GM21447 (cell line): ENCODE measurements around the gene DLEC1.
"Not testable (repeated sequence)": the region's sequence is repeated elsewhere in the genome, so short reads cannot be mapped to it uniquely, and the experiment has no call there.

Experiments
- ATAC-seq: cut with Tn5 transposase; IDR thresholded peaks from one replicate; pipeline ENCODE4 v1.9.1; 2021; ENCODE audit not compliant: unreplicated experiment

DLEC1 gene

DNA sequence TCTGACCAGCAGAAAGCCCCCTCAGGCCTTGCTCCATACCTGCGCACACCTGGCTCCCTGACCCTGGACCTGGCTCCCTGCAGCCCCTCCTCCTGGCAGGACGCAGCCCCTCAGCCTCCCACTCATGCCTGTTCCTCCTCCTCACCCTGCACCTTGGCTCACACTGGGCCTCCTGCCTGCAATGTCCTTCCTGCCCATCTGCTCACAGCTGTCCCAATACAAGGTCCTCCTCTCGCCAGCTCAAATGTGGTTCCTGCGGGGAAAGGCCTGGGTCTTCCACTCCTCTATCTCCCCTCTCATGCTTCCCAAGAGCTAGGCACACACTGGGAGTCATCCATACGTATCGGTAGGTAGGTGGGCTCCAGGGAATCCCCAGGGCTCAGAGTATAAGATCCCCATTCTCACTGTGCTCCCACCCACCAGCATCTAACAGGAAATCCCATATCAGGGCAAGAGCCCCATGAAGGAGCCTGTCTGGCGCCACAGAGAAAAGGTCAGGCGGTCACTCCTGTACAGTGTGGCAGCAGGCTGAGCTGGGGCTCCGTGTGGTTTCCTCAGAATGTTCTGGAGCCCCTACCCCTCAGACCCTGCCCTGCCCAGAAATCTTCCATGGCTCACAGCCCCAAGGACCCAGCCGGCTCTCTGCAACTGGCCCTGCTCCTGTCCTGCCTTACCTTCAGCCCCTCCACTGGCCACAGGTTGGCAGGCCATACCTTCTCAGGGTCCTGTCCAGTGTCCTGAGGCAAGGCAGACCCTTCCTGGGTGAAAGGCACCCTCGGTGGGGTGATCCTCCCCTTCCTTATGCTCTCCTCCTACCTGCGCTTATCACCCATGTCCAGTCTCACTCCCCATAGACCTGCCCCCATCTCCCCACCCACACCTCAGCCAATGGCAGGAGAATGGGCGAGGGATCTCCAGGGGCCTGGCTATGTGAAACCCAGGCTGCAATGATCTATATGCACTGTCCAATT, 20.4 kb upstream of the DLEC1 start:
- no peak for ATAC-seq

DNA sequence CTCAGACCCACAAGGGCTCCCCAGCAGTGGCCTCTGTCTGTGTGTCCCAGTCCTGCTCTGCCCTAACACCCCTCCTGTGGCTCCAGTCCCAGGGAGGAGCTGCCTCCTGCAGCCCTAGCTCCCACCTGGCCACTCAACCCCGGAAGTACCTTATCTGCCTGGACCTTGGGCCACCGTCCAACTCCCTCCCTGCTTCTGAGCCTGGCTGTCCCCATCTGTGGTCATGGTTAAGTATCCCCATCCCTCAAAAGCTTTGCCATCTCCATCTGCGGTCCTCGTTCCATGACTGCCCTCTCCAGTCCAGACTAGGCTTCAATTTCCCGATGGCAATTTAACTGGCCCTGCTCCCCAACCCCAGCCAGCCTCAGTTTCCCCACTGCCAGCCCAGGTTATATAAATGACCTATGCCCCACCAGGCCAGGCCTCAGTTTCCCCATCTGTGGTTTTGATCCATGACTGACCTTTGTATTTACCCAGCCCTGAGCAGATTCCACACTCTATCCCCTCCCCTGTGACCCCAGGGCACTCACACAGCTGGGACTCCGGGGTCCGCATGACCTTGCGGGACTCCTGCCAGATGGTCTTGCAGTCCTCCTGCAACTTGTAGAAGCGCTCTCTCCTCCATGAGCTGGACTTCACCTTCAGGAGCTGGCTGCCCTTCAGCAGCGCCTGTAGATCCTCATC, 19.2 kb upstream of the DLEC1 start:
- ATAC-seq = no peak

DNA sequence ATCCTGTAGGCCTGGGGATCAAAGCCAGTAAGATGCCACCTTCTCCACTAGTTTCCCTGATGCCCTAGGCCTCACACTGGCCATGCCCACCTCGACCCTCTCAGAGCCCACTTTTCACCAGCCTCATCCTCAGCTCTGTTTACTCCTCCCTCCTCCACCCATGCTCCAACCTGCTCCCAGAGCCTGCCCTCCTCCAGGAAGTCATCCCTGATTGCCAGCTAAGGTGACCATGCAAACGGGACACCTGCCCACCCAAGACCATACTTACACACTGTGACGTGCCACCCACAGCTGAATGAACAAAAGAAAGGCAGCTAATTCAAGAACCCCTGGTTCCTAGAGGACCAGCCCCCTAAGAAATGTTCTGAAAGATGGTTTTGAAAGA, 18.7 kb upstream of the DLEC1 start:
- no peak for ATAC-seq

DNA sequence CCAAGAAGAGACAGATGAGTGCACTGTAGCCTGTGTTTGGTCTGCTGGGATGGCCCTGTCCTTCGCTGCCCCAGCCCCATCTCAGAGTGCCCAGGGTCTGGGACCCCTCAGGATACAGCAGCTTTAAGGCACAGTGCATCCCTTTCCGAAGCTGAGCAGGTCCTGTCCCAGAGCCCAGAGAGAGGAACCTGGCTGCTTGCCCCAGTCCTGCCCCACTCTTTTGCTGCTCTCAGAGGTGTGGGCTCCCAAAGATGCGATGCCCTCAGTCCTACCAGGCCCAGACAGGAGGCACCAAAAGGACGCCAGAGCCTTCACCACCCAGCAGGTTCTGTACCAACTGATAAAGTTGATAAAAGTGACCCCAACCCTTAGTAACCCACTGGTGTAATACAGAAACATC, 17.8 kb upstream of the DLEC1 start:
- ATAC-seq = no peak

DNA sequence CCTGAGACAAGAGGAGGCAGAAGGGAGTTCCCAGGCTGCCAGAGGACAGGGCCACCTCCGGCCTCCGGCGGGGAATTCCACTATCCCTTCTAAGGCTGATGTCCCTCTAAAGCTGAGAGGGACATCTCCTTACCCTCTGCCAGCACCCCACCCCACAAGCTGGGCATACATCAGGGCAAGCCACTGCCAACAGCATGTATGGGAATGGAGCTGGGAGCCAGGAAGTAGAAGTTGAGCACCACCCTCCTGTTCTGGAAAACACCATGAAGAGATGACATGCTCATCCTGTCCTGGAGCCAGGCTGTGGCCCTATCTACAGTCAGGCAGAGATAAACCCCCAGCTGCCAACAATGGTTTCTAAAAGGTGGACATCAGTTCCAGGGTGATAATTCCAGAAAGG, 16.7 kb upstream of the DLEC1 start:
- no peak for ATAC-seq

DNA sequence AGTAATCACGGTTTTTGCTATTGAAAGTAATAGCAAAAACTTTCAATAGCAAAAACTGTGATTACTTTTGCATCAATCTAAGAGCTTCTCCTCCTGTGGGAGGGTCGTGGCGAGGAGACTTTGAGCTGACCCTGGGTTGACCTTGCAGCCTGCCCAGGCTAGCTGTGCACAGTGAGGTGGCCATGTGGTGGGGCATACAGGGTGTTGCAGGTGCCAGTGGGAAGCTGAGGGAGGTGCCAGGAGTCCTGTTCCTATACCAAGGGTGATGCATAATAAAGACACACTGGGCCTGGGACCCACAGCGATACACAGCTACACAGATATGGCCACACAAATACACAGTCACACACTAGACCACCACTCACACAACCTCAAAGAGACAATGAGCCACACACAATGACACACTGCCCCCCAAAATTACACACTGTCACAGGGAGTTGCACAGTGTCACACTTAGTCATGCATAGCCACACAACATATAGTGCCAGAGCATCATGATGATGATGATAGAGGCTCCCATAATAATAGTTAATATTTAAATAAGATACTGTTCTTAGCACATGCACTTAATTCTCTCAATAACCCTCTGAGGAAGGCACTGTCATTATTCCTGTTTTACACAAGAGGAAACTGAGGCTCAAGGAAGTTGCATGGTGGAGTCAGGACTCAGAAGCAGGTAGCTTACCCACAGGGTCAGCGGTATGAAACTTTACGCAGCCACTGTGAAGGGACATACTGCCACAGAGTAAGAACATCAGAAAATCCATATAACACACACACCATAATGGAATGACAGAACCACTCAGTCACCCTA, 15.9 kb upstream of the DLEC1 start:
- no peak for ATAC-seq

DNA sequence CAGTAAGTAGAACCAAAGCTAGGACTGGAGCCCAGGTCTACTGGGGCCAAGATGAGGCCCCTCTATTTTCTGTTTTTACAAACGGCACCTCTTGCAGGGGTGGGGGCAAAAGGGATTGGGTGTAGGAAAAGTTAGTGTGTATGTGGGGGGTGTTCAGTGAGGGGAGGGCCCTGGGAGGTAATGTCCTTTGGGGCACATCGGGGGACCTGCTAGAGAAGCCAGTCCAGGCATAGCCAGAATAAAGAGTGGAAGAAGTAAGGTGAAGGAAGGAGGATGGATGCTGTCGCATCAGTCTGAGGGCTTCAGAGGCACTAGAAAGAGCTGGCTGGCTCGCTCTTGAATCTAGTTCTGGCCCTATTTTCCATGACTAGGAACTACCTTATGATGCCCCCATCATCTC, 12.2 kb upstream of the DLEC1 start:
- no peak for ATAC-seq

DNA sequence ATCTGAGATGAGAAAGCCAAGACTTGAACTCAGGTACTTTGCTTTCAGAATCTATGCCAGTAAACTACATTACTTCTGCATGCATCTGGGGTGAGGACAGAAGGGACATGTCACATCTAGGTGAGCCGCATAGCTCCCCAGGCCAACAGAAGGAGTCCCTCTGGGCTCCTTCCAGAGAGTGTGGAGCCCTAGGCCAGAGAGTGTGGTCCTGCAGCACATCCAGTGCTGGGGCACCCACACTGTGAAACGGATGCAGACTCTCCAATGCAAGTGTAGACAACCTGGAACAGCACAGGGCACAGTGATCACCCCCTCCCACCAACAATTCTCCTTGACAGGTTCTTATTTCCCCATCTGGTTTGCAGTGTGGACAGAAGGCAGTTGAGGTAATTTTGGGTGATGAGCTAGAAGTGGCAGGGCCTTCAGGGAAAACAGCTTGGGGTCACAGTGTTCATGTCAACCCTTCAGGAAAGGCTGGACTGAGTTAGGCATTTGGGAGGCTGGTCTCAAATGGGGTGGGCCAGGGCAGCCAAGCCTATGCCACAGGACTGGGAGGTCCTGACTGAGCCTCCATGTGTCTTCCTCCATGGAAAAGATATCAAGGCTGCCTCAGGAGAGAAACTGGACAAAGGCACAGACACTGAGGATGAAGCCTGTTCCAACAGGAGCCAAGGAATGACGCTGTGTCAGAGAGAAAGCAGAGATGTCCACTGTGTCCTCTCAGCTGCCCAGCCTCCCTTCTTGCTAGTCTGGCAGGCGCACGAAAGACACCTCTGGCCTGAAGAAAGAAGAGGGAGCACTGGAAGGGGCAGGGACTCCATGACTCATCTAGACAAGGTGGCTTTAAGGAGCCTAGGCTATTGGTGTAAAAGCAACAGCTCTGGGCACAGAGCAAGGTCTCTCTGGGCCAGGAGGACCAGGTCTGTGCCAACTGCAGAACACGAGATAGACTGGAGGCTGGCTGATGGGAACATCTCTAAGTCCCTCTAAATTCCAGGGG, 11.2 kb upstream of the DLEC1 start:
- no peak for ATAC-seq

DNA sequence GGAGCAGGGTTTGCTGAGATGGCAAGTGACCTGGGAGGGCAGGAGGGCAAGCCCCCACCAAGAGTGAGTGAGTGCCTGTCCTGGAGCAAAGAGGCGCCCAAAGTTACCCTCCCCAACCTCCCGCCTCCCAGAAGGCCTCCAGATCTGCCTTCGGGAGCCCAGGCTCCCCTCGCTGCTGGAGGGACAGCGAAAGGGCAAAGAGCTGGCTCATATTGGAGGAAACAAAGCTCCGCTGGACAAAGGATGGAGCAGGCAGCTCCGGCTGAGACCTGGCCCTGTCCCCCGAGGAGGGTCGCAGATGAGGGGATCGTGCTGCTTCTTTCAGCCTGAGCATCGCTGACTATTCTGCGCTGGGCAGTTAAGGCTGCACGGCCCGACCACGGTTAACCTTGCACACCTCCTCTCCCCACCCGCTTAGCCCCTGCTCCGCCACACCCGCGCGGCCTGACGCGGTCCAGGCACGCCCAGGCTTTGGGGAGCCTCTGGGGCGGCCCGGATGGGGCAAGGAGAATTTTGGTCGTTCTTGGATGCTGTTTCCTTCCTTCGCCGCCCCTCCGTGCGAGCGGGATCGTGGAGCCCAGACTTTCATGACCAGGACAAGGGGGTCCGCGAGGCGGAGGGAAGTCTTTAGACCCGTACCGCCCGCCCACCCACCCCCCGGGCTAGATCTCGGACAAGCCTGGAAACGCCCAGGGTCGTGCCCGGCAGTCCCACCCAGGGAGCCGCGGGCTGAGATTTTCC, 10.2 kb upstream of the DLEC1 start:
- no peak for ATAC-seq

DNA sequence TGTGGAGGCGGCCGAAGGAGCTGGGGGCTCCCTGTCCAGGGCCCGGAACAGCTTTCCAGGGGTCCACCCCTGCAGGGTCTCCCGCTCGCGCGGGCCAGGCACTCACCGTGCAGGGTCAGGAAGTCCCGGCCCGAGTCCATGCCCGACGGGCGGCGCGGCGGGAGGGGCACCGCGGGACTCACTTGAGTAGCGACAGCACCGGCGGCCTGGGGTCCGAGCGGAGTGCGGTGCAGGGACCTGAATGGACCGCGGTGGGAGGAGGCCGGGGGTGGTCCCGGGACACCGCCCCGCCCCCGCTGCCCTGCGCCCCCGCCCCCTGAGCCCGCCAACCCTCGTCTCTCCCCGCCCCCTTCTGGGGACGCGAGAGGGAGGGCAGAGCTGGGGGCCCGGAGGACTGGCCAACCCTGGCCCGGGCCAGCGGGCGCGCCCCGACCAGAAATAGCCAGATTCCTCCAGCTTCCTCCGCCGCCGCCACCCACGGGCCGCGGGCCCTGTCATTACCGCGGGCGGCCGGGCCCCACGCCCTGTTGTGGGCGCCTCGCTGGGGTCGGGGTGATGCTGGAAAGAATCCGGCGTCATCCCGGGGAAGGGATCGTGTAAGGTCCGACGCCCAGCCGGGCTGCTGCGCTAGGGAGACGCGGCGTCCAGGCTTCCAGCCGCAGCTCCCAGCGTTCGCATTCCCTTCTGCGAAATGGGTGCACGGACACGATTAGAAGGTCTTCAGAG, 9.4 kb upstream of the DLEC1 start, which contains the start of gene PLCD1:
Gene PLCD1 (minus strand): TSS at position 243 of the 726 bp plus-strand sequence. CDS start 103 bp downstream, at position 140.
- no peak for ATAC-seq

DNA sequence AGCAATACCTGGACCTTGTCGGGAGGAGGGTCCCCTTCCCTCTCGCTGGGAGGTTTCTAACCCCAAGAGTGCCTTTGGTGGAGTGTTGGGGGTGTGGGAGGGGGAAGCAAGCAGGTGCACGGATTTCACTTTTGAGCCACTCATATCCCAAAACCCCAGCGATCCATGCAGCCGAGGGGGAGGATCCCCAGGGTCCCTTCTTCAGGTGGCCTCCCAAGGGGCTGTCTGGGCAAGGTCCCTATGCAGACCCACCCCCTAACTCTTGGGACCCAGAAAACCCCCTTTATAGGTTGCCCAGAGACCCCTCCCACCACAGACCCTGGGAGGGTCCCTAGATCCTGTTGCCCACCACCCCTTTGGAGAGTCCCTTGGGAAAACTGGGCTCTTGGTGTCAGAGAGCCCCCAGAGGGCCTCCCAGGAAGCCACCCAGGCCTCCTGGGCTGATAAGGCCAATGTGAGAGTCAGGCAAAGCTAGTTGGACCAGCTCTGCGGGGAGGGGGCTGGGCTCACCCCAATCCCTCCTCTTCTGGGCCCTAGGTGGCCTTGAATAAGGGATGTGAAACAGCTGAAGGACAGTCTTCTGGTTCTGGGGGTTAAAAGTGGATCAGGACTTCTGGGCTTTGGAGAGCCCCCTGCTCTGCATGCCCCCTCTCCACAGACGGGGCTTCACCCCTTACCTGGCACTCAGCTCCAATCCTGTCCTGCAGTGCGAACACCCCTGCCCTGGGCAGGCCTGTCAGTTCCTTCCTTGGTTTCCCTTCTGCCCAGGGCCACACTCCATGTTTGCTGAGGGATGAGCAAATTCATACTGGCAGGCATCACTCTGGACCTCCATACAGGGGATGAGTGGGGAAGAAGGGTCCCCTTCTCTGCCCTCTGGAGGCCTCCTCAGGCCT, 8.6 kb upstream of the DLEC1 start:
- ATAC-seq = no peak

DNA sequence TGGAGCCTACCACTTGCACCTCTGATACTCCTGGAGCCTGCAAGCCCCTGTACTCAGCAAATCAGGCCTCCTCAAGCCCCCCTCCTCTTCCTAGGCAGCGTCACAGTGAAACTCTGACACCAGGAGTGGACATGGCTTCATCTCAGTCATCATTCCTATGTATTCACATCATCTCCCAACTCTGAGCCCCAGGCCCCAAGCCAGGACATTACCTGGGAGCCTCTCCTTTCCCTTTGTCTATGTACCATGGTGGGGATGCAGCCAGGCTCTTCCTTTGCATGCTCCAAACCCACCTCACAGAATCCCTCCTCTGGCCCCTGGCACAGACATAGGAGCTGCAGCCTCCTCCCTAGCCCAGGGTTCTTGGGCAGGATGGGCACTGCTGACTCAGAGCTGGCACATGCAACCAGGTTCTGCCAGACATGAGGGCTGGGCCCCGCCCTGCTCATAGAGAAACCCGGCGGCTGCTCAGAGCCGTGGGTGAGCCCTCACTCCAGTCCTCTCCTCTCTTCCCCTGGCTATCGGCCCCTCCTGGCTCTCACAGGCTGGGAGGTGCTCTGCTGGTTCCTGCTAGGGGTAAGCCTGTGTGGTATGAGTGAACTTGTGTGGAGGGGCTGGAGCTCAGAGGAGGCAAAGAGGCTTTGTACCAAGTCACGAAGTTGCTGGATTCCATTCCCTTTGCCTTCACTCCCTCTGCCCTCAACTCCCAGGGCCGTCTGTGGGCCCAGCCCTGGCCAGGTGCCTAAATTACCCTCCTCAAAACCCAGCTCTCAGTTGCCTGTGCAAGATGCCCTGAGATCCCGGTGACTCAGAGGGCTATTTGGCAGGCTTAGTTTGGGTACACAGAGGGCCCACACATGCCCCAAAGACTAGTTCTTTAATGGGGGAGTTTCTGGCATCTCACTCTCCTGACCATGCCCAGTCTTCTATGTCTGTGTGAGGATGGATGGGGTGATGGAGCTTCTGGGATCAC, 7.7 kb upstream of the DLEC1 start:
- no peak for ATAC-seq

DNA sequence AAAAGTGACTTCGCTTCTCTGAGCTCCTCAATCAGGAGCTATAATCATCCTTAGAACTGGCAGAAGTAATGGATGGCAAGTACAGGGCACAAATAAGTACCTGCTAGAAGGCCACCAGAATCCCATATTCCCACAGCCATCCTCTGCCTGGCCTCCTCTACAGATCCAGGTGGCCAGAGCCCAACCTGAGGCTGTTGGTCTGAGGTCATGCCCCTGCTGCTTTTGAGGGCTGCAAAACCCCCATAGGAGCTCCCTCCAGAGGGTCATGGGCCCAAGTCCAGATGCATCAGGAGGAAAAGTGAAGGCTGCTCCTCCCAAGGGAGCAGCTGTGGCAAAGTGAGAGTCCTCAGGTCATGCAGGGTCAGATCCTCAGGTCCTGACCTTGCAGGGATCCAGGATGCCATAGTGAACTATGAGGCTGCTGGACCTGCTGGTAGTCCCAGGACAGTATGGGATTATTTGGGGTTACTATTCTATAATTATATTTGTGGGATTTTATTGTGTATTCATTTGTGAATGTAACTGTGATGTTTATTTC, 6.6 kb upstream of the DLEC1 start:
- ATAC-seq = no peak

DNA sequence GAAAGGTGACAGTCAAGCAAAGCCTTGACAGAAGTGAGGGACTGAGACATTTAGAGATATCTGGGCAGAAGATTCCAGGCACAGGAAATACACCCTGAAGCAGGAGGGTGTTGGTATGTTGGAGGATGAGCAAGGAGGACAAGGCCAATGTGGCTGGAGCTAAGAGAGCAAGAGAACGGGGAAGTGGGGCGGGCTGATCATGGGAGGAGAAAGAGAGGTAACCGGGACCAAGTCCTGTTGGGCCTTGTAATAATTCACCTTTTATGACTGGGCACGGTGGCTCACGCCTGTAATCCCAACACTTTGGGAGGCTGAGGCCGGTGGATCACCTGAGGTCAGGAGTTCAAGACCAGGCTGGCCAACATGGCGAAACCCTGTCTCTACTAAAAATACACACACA, 5.4 kb upstream of the DLEC1 start:
- not testable (repeated sequence) for ATAC-seq

DNA sequence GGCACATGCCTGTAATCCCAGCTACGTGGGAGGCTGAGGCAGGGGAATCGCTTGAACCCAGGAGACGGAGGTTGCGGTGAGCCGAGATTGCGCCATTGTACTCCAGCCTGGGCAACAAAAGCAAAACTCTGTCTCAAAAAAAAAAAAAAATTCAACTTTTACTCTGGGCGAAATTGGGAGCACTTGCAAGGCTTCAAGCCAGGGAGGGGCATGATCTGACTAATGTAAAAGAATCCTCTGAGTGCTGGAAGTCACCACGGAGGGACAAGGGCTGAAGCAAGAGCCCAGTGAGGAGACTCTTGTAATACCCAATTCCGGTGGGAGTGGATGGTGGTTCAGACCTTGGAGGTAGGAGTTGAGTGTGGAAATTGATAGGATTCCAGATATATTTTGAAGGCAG, 4.7 kb upstream of the DLEC1 start:
- not testable (repeated sequence) for ATAC-seq

DNA sequence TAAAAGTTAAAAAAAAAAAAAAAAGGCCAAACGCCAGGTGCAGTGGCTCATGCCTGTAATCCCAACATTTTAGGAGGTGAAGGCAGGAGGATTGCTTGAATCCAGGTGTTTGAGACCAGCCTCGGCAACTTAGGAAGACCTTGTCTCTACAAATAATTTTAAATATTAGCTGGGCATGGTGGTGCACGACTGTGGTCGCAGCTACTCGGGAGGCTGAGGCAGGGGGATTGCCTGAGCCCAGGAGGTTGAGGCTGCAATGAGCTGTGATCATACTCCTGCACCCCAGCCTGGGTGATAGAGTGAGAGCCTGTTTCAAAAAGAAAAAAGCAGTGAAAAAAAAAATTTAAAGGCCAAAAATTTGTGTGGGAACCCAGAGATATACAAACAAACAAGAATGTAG, 2.7 kb upstream of the DLEC1 start:
- ATAC-seq = no peak
